Measurements from ENCODE around the gene ANKRD27.
A peak's percentile ranks its signal among the peaks of the same experiment; 100 is the strongest.
"Not testable (repeated sequence)": the region's sequence is repeated elsewhere in the genome, so short reads cannot be mapped to it uniquely, and the experiment has no call there.

Gene ANKRD27

GRCh38 chr19:32674931-32675719 lies at the start of gene ANKRD27:
Gene ANKRD27 (minus strand): TSS chr19:32675180. CDS start chr19:32659015, 16,165 bp downstream.
- peak; percentile 98 for DNase-seq

GRCh38 chr19:32720936-32721250 lies 45.9 kb upstream of the ANKRD27 start:
- DNase-seq = no peak

GRCh38 chr19:32720216-32720935 lies 45.4 kb upstream of the ANKRD27 start:
- DNase-seq = no peak

- DNase-seq = no peak
Measured at GRCh38 chr19:32719611-32720059, 44.7 kb upstream of the ANKRD27 start, which contains the start of gene TDRD12. Gene TDRD12 (plus strand): TSS chr19:32719767. CDS start chr19:32720073, 306 bp downstream.

- DNase-seq = no peak
Measured at GRCh38 chr19:32718286-32718685, 43.3 kb upstream of the ANKRD27 start.

GRCh38 chr19:32717496-32717895 lies 42.5 kb upstream of the ANKRD27 start:
- DNase-seq = no peak

GRCh38 chr19:32716203-32716602 lies 41.2 kb upstream of the ANKRD27 start:
- not testable (repeated sequence) for DNase-seq

GRCh38 chr19:32711747-32712146 lies 36.8 kb upstream of the ANKRD27 start:
- no peak for DNase-seq

GRCh38 chr19:32709032-32709431 lies 34.1 kb upstream of the ANKRD27 start:
- DNase-seq = no peak

GRCh38 chr19:32708457-32708856 lies 33.5 kb upstream of the ANKRD27 start:
- no peak for DNase-seq

GRCh38 chr19:32704006-32704405 lies 29.0 kb upstream of the ANKRD27 start:
- DNase-seq = not testable (repeated sequence)

- DNase-seq = no peak
Measured at GRCh38 chr19:32702010-32702409, 27.0 kb upstream of the ANKRD27 start.

- not testable (repeated sequence) for DNase-seq
Measured at GRCh38 chr19:32700129-32700528, 25.1 kb upstream of the ANKRD27 start.

GRCh38 chr19:32696771-32697170 lies 21.8 kb upstream of the ANKRD27 start:
- DNase-seq = not testable (repeated sequence)

- not testable (repeated sequence) for DNase-seq
Measured at GRCh38 chr19:32695506-32695905, 20.5 kb upstream of the ANKRD27 start.

- not testable (repeated sequence) for DNase-seq
Measured at GRCh38 chr19:32694851-32695250, 19.9 kb upstream of the ANKRD27 start.

- DNase-seq = not testable (repeated sequence)
Measured at GRCh38 chr19:32694316-32694715, 19.3 kb upstream of the ANKRD27 start.

GRCh38 chr19:32693151-32694108 lies 18.4 kb upstream of the ANKRD27 start:
- DNase-seq = not testable (repeated sequence)

- DNase-seq = no peak
Measured at GRCh38 chr19:32692727-32693061, 17.7 kb upstream of the ANKRD27 start.

GRCh38 chr19:32691952-32692726 lies 17.2 kb upstream of the ANKRD27 start:
- DNase-seq = peak; percentile 26

GRCh38 chr19:32691291-32691951 lies 16.4 kb upstream of the ANKRD27 start, which contains the start of gene NUDT19:
Gene NUDT19 (plus strand): TSS chr19:32691821. CDS start chr19:32691961, 140 bp downstream.
- DNase-seq = peak; percentile 69

Data from kidney glomerular epithelial cell (primary cell).